Stimulated activated naive CD8-positive, alpha-beta T cell treated with anti-CD3 and anti-CD28 coated beads, Interleukin-15, amount 100 ng/mL, for 72 hours (primary cell): ENCODE measurements around the gene DIS3L2.
"Not testable (repeated sequence)": the region's sequence is repeated elsewhere in the genome, so short reads cannot be mapped to it uniquely, and the experiment has no call there.

ENCODE experiments used
- ATAC-seq: fragments of 150-1000 bp; cut with Tn5 transposase; 2 replicates; pipeline ENCODE4 v1.10.0; 2021; ENCODE audit warnings: mild to moderate bottlenecking, moderate library complexity
- DNase-seq, 2 donors: peaks; one replicate each; pipeline ENCODE4 v3.0.0; 2021 to 2022
- H3K27ac Mint-ChIP-seq, 2 donors: one replicate each; pipeline ENCODE4 v1.8.0; 2022; ENCODE audit warnings: mild to moderate bottlenecking in 2 of 2, mixed read lengths in 2 of 2, moderate library complexity in 2 of 2
- H3K27me3 Mint-ChIP-seq: one replicate; pipeline ENCODE4 v1.8.0; 2022; ENCODE audit warnings: mixed read lengths
- H3K4me1 Mint-ChIP-seq: one replicate; pipeline ENCODE4 v1.8.0; 2022; ENCODE audit warnings: mild to moderate bottlenecking, mixed read lengths
- H3K4me3 Mint-ChIP-seq, 2 donors: one replicate each; pipeline ENCODE4 v1.8.0; 2022; ENCODE audit warnings: mild to moderate bottlenecking in 2 of 2, mixed read lengths in 2 of 2, moderate library complexity in 1 of 2
- H3K9me3 Mint-ChIP-seq, 2 donors: one replicate each; pipeline ENCODE4 v1.8.0; 2022; ENCODE audit warnings: mixed read lengths in 2 of 2

DIS3L2 gene

DNA sequence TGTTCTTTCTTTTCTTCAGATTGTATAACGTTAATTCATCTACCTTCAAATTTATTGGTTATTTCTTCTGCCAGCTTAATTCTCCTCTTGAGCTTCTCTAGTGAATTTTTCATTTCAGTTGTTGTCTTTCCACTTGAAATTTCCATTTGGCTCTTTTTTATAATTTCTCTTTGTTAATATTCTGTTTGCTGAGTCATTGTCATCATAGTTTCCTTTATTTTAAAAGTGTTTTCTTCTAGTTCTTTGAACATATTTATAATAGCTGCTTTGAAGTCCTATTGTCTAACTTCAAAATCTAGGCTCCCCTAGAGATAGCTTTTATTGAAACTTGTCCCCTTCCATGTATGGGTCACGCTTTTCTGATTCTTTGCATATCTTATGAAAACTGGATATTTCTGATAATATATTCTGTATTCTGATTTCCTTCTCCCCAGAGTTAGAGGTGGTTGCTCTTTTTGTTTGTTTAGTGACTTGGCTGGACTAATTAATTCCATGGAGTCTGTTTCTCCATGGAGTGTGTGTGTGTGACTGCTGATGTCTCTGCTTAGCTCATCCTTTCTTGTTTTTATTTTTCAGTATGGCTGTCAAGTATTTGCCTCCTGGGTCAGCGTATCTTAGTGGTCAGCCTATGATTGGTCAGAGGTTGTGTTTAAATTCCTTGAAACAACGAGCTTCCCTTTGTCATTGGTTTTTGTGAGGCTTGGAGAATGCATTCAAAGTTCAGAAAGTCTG is 47.6 kb downstream of the DIS3L2 start:
- no peak overlapping the region for H3K4me3 Mint-ChIP-seq

DNA sequence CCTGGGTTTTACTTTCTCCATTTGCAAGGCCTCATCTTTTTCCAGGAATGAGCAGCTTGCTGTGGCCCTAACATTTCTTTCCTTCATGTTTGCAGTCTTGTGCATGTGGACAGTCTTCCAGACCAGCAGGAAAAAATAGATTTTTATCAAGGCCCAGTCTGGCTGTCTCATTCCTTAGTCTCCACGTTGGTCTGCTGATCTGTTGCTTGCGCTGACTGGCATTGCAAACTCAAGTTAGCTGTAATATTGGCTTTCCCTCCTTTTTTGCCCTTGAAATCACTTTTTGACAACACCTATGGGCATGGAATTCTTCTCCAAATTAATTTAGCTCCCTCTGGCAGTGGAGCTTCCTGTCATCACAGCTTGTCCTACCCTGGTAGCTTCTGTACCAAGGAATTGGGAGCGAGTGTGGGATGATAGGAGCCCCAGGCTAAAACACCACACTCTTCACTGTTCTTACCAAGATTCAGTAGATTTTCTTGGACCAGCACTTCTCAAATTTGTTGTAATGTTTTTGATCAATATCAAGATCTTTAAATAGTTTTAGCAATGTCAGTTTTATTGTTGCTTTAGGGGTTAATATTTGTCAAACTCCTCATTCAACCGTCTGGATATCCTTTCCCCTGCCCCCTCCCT is 48.2 kb downstream of the DIS3L2 start:
- ATAC-seq (no peak), DNase-seq (no peak)
- Mint-ChIP-seq H3K4me3 (no peak overlapping the region), H3K9me3 (no peaks in the 10 kb centered on the region), H3K27ac (no peak overlapping the region), H3K4me1 (peaks cover 13% of the 10 kb centered on the region), H3K27me3 (no peaks in the 10 kb centered on the region)

More for the DNA sequence above, 47.6 kb downstream of the DIS3L2 start:
- ATAC-seq (no peak), DNase-seq (no peak)
- peaks cover 13% of the 10 kb centered on the region for H3K4me1 Mint-ChIP-seq
- peak overlapping the region in 1 of 2 donors; percentile 18 for H3K27ac Mint-ChIP-seq
- H3K9me3 Mint-ChIP-seq: no peaks in the 10 kb centered on the region
- no peaks in the 10 kb centered on the region for H3K27me3 Mint-ChIP-seq

GRCh38 chr2:232013701-232014353 is 52.3 kb downstream of the DIS3L2 start:
- H3K4me1 Mint-ChIP-seq: peaks cover 19% of the 10 kb centered on the region
- no peak for DNase-seq
- no peaks in the 10 kb centered on the region for H3K27me3 Mint-ChIP-seq
- H3K9me3 Mint-ChIP-seq: peaks cover 8% of the 10 kb centered on the region in 2 donors
- no peak overlapping the region for H3K27ac Mint-ChIP-seq
- peak; percentile 74 for ATAC-seq
- H3K4me3 Mint-ChIP-seq: no peak overlapping the region

- peaks cover 13% of the 10 kb centered on the region for H3K4me1 Mint-ChIP-seq
- ATAC-seq (no peak), DNase-seq (no peak)
- H3K27ac Mint-ChIP-seq: no peak overlapping the region
- H3K4me3 Mint-ChIP-seq: no peak overlapping the region
- no peaks in the 10 kb centered on the region for H3K27me3 Mint-ChIP-seq
- peaks cover 8% of the 10 kb centered on the region in 2 donors for H3K9me3 Mint-ChIP-seq
Measured at GRCh38 chr2:232014681-232015080, 53.2 kb downstream of the DIS3L2 start.

- ATAC-seq: no peak
- no peak overlapping the region for H3K27ac Mint-ChIP-seq
- H3K4me3 Mint-ChIP-seq: no peak overlapping the region
- H3K9me3 Mint-ChIP-seq: peaks cover 8% of the 10 kb centered on the region in 2 donors
- no peak for DNase-seq
- H3K27me3 Mint-ChIP-seq: no peaks in the 10 kb centered on the region
- H3K4me1 Mint-ChIP-seq: peaks cover 13% of the 10 kb centered on the region
Measured at GRCh38 chr2:232018181-232018580, 56.7 kb downstream of the DIS3L2 start.

DNA sequence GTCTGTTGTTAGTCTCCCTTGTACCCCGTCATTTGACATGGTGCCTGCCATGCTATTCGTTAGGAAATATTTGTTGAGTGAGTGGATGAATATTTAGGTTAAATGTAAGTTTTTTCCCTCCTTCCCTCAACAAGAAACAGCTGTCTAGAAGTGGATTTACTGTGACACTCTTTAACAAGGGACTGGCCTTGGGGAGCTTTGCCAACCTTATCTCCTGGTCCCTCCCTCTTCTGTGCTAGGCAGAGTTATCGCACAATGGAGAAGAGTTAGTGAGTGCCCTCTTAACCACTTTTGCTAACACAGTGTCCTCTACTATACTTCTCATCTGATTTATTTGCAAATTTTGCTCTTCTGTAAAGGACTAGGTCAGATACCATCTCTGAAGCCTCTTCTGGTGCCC is 61.2 kb downstream of the DIS3L2 start:
- no peaks in the 10 kb centered on the region for H3K9me3 Mint-ChIP-seq
- H3K27ac Mint-ChIP-seq: no peak overlapping the region
- H3K27me3 Mint-ChIP-seq: no peaks in the 10 kb centered on the region

DNA sequence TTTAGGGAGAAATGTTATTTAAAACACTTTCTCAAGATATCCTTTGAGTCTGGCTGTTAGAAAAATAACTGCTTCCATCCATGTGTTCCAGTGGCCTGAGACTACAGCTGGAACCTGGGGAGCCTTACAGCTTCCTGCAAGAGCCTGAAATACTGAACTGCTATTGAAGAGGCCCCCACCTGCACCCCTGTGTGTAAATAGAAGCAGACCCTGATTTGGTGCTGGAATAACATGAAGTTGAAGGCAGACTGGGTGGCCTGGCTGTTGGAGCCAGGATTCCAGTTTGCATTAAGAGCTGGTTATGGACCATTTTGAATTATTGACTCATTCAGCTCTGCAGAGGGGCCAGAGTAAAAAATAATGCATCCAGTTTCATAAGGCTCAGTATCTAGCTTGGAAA is 61.9 kb downstream of the DIS3L2 start:
- no peak for DNase-seq
- no peak for ATAC-seq
- Mint-ChIP-seq H3K4me3 (no peak overlapping the region), H3K4me1 (peaks cover 25% of the 10 kb centered on the region), H3K27ac (no peak overlapping the region), H3K9me3 (no peaks in the 10 kb centered on the region), H3K27me3 (no peaks in the 10 kb centered on the region)

More for the DNA sequence above, 61.2 kb downstream of the DIS3L2 start:
- peaks cover 18% of the 10 kb centered on the region for H3K4me1 Mint-ChIP-seq
- ATAC-seq (no peak), DNase-seq (no peak)
- no peak overlapping the region for H3K4me3 Mint-ChIP-seq

DNA sequence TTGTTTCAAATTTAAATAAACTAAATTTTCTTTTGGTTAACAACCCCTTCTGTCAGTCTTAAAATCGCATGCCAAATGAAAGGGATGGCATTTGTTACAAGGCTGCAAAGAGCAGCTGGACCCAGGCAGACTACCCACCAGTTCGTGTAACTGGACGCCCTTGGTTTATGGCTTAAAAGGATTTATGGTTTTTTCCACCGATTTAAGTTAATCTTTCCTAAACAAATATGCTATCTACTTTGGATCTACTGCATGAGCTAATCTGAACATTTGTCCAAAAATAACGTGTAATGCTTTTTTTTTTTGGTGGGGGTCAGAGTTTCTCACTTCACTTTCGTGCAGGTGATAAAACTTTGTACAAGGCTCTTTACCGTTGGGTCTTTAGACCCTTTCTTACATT is 62.9 kb downstream of the DIS3L2 start:
- no peaks in the 10 kb centered on the region for H3K9me3 Mint-ChIP-seq
- no peak overlapping the region for H3K27ac Mint-ChIP-seq
- no peak overlapping the region for H3K4me3 Mint-ChIP-seq
- DNase-seq (no peak), ATAC-seq (no peak)
- no peaks in the 10 kb centered on the region for H3K27me3 Mint-ChIP-seq
- peaks cover 35% of the 10 kb centered on the region for H3K4me1 Mint-ChIP-seq

DNA sequence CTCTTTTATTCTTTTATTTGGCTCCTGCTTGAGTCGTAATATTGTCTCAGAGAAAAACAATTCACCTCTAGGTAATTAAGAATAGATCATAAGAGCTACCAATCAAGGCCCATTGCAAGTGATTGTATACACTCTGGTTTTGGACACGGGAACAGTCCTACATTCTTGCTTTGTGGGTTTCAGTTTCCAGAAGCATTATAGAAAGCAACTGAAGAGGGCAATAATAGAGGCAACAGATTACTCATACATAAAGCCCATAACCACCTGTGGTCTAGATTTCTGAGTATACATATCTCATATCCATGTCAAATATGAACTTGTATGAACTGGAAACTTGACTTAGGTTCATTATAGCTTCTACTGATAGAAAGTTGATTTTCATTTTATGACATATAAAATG is 65.4 kb downstream of the DIS3L2 start:
- H3K27me3 Mint-ChIP-seq: no peaks in the 10 kb centered on the region
- H3K27ac Mint-ChIP-seq: peak overlapping the region in 1 of 2 donors; percentile 38
- peak; percentile 99 for ATAC-seq
- H3K4me3 Mint-ChIP-seq: peak overlapping the region; percentile 41 to 68
- no peaks in the 10 kb centered on the region for H3K9me3 Mint-ChIP-seq
- DNase-seq: peak; percentile 24 to 44
- peaks cover 35% of the 10 kb centered on the region for H3K4me1 Mint-ChIP-seq

GRCh38 chr2:232027530-232027929 is 66.0 kb downstream of the DIS3L2 start:
- Mint-ChIP-seq H3K4me3 (peak overlapping the region in 1 of 2 donors; percentile 68), H3K9me3 (no peaks in the 10 kb centered on the region), H3K4me1 (peaks cover 35% of the 10 kb centered on the region), H3K27me3 (no peaks in the 10 kb centered on the region), H3K27ac (no peak overlapping the region)
- ATAC-seq (peak; percentile 65), DNase-seq (no peak)

- no peak overlapping the region for H3K27ac Mint-ChIP-seq
- no peak for DNase-seq
- no peak for ATAC-seq
- H3K27me3 Mint-ChIP-seq: no peaks in the 10 kb centered on the region
- H3K4me1 Mint-ChIP-seq: peaks cover 35% of the 10 kb centered on the region
- no peaks in the 10 kb centered on the region for H3K9me3 Mint-ChIP-seq
- peak overlapping the region in 1 of 2 donors; percentile 61 for H3K4me3 Mint-ChIP-seq
Measured at GRCh38 chr2:232028071-232028470, 66.6 kb downstream of the DIS3L2 start.

GRCh38 chr2:232028631-232029030 is 67.1 kb downstream of the DIS3L2 start:
- peak overlapping the region in 1 of 2 donors; percentile 47 for H3K27ac Mint-ChIP-seq

DNA sequence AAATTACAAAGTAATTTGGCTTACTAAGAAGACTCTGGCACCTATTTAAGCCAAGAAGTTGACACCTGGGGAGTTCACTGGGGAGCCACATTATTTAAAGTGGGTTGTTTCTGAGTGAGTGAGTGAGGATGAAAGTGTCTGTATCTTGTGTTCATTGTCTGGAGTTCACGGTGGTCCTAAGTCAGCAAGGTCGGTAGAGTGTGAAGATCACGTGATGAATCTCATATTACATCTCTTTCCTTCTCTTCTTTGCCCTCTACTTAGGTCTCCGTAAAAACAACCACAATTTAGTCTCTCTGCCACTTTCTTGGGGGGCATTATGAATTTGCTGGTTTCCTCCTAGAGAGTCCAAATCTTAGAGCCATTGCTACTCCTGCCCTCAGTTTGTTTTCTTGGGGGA is 67.8 kb downstream of the DIS3L2 start:
- H3K27me3 Mint-ChIP-seq: no peaks in the 10 kb centered on the region
- ATAC-seq (no peak), DNase-seq (no peak)
- peaks cover 2 to 6% of the 10 kb centered on the region in 2 donors for H3K9me3 Mint-ChIP-seq
- peaks cover 35% of the 10 kb centered on the region for H3K4me1 Mint-ChIP-seq
- H3K27ac Mint-ChIP-seq: no peak overlapping the region
- H3K4me3 Mint-ChIP-seq: no peak overlapping the region

More at GRCh38 chr2:232028631-232029030, 67.1 kb downstream of the DIS3L2 start:
- H3K4me1 Mint-ChIP-seq: peaks cover 35% of the 10 kb centered on the region
- no peak for ATAC-seq
- no peaks in the 10 kb centered on the region for H3K9me3 Mint-ChIP-seq
- H3K27me3 Mint-ChIP-seq: no peaks in the 10 kb centered on the region
- H3K4me3 Mint-ChIP-seq: no peak overlapping the region
- DNase-seq: no peak

- H3K27me3 Mint-ChIP-seq: no peaks in the 10 kb centered on the region
- peak overlapping the region in 1 of 2 donors; percentile 72 for H3K27ac Mint-ChIP-seq
- peaks cover 11 to 15% of the 10 kb centered on the region in 2 donors for H3K9me3 Mint-ChIP-seq
- no peak for DNase-seq
- H3K4me1 Mint-ChIP-seq: peaks cover 35% of the 10 kb centered on the region
- ATAC-seq: no peak
- H3K4me3 Mint-ChIP-seq: no peak overlapping the region
Measured at GRCh38 chr2:232030229-232030628, 68.7 kb downstream of the DIS3L2 start.

DNA sequence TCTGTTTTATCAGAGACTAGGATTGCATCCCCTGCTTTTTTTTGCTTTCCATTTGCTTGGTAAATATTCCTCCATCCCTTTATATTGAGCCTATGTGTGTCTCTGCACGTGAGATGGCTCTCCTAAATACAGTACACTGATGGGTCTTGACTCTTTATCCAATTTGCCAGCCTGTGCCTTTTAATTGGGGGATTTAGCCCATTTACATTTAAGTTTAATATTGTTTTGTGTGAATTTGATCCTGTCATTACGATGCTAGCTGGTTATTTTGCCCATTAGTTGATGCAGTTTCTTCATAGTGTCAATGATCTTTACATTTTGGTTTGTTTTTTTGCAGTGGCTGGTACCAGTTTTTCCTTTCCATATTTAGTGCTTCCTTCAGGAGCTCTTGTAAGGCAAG is 73.8 kb downstream of the DIS3L2 start:
- peaks cover 21 to 26% of the 10 kb centered on the region in 2 donors for H3K9me3 Mint-ChIP-seq
- H3K27ac Mint-ChIP-seq, H3K4me3 Mint-ChIP-seq, DNase-seq, ATAC-seq, H3K4me1 Mint-ChIP-seq, H3K27me3 Mint-ChIP-seq: not testable (repeated sequence)

DNA sequence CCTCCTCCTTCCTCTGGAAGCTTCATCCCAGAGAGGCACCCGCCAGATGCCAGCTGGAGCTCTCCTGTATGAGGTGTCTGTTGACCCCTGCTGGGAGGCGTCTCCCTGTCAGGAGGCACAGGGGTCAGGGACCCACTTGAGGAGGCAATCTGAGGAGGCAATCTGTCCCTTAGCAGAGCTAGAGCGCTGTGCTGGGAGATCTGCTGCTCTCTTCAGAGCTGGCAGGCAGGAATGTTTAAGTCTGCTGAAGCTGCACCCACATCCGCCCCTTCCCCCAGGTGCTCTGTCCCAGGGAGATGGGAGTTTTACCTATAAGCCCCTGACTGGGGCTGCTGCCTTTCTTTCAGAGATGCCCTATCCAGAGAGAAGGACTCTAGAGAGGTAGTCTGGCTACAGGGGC is 75.4 kb downstream of the DIS3L2 start:
- H3K4me3 Mint-ChIP-seq, H3K4me1 Mint-ChIP-seq, DNase-seq, H3K27me3 Mint-ChIP-seq, H3K27ac Mint-ChIP-seq, ATAC-seq: not testable (repeated sequence)
- peaks cover 21 to 26% of the 10 kb centered on the region in 2 donors for H3K9me3 Mint-ChIP-seq
